Activated CD8-positive, alpha-beta memory T cell treated with anti-CD3 and anti-CD28 coated beads, Interleukin-2, amount 10 ng/mL, durations not matched to agents 7 days and 5 days (primary cell): ENCODE results near the gene RANGRF. TPM values are rescaled to one million over a fixed set of nuclear protein-coding genes. Genes with fewer than 3 reads are reported as not detected.
A peak's percentile ranks its signal among the peaks of the same experiment; 100 is the strongest.

Experiments used
- ATAC-seq: fragments of 150-1000 bp; cut with Tn5 transposase; one replicate; pipeline ENCODE4 v1.10.0; 2021; ENCODE audit warnings: moderate library complexity
- CTCF ChIA-PET: fragments of 350-600 bp; sonication (Branson Sonifier 250); formaldehyde crosslinking; loops from one replicate; lab custom pipeline; 2021; ENCODE audit warnings: antibody characterized with exemption; lab: Charles Lee
- DNase-seq: peaks from one replicate; pipeline ENCODE4 v3.0.0-alpha.2; 2020
- H3K27ac Mint-ChIP-seq: one replicate; pipeline ENCODE4 v1.8.0; 2021; ENCODE audit warnings: mild to moderate bottlenecking, mixed read lengths
- H3K27me3 Mint-ChIP-seq: one replicate; pipeline ENCODE4 v1.8.0; 2021; ENCODE audit warnings: mixed read lengths
- H3K36me3 Mint-ChIP-seq: one replicate; pipeline ENCODE4 v1.8.0; 2021; ENCODE audit warnings: mild to moderate bottlenecking, mixed read lengths
- H3K4me1 Mint-ChIP-seq: one replicate; pipeline ENCODE4 v1.8.0; 2021; ENCODE audit warnings: mixed read lengths
- H3K4me3 Mint-ChIP-seq: one replicate; pipeline ENCODE4 v1.8.0; 2021; ENCODE audit warnings: mild to moderate bottlenecking, moderate library complexity, mixed read lengths
- H3K9me3 Mint-ChIP-seq: one replicate; pipeline ENCODE4 v1.8.0; 2022; ENCODE audit warnings: low read depth, mixed read lengths
- total RNA-seq, 2 experiments: library from RNA; stranded (reverse); gene quantifications; one replicate each; pipeline ENCODE4 v1.2.3, GENCODE V29; 2021

RANGRF gene
- total RNA-seq, 2 experiments from 2014 or later: 53.8 to 63.6 TPM

GRCh38 chr17:8284126-8284525, 4.3 kb upstream of the RANGRF start:
- DNase-seq: no peak
- Mint-ChIP-seq H3K36me3 (peaks cover 2% of the 10 kb centered on the region), H3K4me1 (peaks cover 16% of the 10 kb centered on the region), H3K27me3 (no peaks in the 10 kb centered on the region), H3K9me3 (no peaks in the 10 kb centered on the region), H3K27ac (peak overlapping the region; percentile 3), H3K4me3 (no peak overlapping the region)
- no peak for ATAC-seq
- CTCF ChIA-PET: interaction anchor here (1.5 kb wide), 1 partner anchor 11 kb away, joined by 7 read pairs; the partner anchor contains the start of gene SLC25A35

- no peak for ATAC-seq
- CTCF ChIA-PET: no interaction called here
- H3K4me1 Mint-ChIP-seq: peaks cover 30% of the 10 kb centered on the region
- DNase-seq: no peak
- H3K27ac Mint-ChIP-seq: no peak overlapping the region
- no peaks in the 10 kb centered on the region for H3K27me3 Mint-ChIP-seq
- peaks cover 8% of the 10 kb centered on the region for H3K36me3 Mint-ChIP-seq
- no peaks in the 10 kb centered on the region for H3K9me3 Mint-ChIP-seq
- no peak overlapping the region for H3K4me3 Mint-ChIP-seq
Observed at GRCh38 chr17:8285270-8286181, 2.9 kb upstream of the RANGRF start.

GRCh38 chr17:8287651-8288335, 677 bp upstream of the RANGRF start:
- CTCF ChIA-PET: interaction anchor here (1.0 to 1.4 kb wide), 4 partner anchors 13 to 169 kb away, joined by 3 to 6 read pairs (median 4); no protein-coding TSS in a partner anchor
- no peaks in the 10 kb centered on the region for H3K27me3 Mint-ChIP-seq
- DNase-seq (no peak), ATAC-seq (no peak)
- H3K36me3 Mint-ChIP-seq: peaks cover 12% of the 10 kb centered on the region
- peaks cover 38% of the 10 kb centered on the region for H3K4me1 Mint-ChIP-seq
- no peaks in the 10 kb centered on the region for H3K9me3 Mint-ChIP-seq
- H3K4me3 Mint-ChIP-seq: peak overlapping the region; percentile 90
- H3K27ac Mint-ChIP-seq: peak overlapping the region; percentile 96

GRCh38 chr17:8289103-8289397, 580 bp downstream of the RANGRF start:
- H3K27ac Mint-ChIP-seq: peak overlapping the region; percentile 96
- ATAC-seq: no peak
- H3K9me3 Mint-ChIP-seq: no peaks in the 10 kb centered on the region
- peaks cover 38% of the 10 kb centered on the region for H3K4me1 Mint-ChIP-seq
- peak overlapping the region; percentile 90 for H3K4me3 Mint-ChIP-seq
- no peaks in the 10 kb centered on the region for H3K27me3 Mint-ChIP-seq
- peaks cover 12% of the 10 kb centered on the region for H3K36me3 Mint-ChIP-seq
- peak; percentile 83 for DNase-seq
- CTCF ChIA-PET: interaction anchor here (1.0 to 1.4 kb wide), 4 partner anchors 12 to 170 kb away, joined by 3 to 6 read pairs (median 4); no protein-coding TSS in a partner anchor

GRCh38 chr17:8290043-8290442, 1.6 kb downstream of the RANGRF start:
- ATAC-seq: no peak
- DNase-seq: no peak
- Mint-ChIP-seq H3K36me3 (peaks cover 12% of the 10 kb centered on the region), H3K4me3 (peak overlapping the region; percentile 90), H3K9me3 (no peaks in the 10 kb centered on the region), H3K27me3 (no peaks in the 10 kb centered on the region), H3K4me1 (peaks cover 43% of the 10 kb centered on the region), H3K27ac (peak overlapping the region; percentile 25)
- CTCF ChIA-PET: no interaction called here

GRCh38 chr17:8292639-8293395, 4.3 kb downstream of the RANGRF start:
- Mint-ChIP-seq H3K4me1 (peaks cover 49% of the 10 kb centered on the region), H3K4me3 (no peak overlapping the region), H3K27me3 (no peaks in the 10 kb centered on the region), H3K9me3 (no peaks in the 10 kb centered on the region), H3K36me3 (peaks cover 12% of the 10 kb centered on the region), H3K27ac (no peak overlapping the region)
- ATAC-seq (no peak), DNase-seq (no peak)
- CTCF ChIA-PET: interaction anchor here (1.5 kb wide), 1 partner anchor 236 kb away, joined by 3 read pairs; no protein-coding TSS in a partner anchor

GRCh38 chr17:8294361-8294760, 5.9 kb downstream of the RANGRF start:
- Mint-ChIP-seq H3K9me3 (no peaks in the 10 kb centered on the region), H3K27ac (peak overlapping the region; percentile 95), H3K27me3 (no peaks in the 10 kb centered on the region), H3K36me3 (peaks cover 10% of the 10 kb centered on the region), H3K4me3 (peak overlapping the region; percentile 90), H3K4me1 (peaks cover 44% of the 10 kb centered on the region)
- ATAC-seq (no peak), DNase-seq (no peak)
- CTCF ChIA-PET: interaction anchor here (1.1 to 3.0 kb wide), 7 partner anchors 9 to 305 kb away, joined by 3 to 20 read pairs (median 3); no protein-coding TSS in a partner anchor

GRCh38 chr17:8294814-8295316, 6.4 kb downstream of the RANGRF start:
- Mint-ChIP-seq H3K27me3 (no peaks in the 10 kb centered on the region), H3K36me3 (peaks cover 10% of the 10 kb centered on the region), H3K27ac (peak overlapping the region; percentile 95), H3K9me3 (no peaks in the 10 kb centered on the region), H3K4me1 (peaks cover 39% of the 10 kb centered on the region), H3K4me3 (peak overlapping the region; percentile 90)
- no peak for DNase-seq
- CTCF ChIA-PET: interaction anchor here (1.0 to 3.0 kb wide), 16 partner anchors 9 to 305 kb away, joined by 3 to 20 read pairs (median 5); partner anchors contain the start of genes AURKB, CTC1 and PFAS
- no peak for ATAC-seq

GRCh38 chr17:8300226-8300625, 11.8 kb downstream of the RANGRF start:
- Mint-ChIP-seq H3K27me3 (no peaks in the 10 kb centered on the region), H3K4me1 (peaks cover 13% of the 10 kb centered on the region), H3K4me3 (no peak overlapping the region), H3K27ac (peak overlapping the region; percentile 58), H3K9me3 (no peaks in the 10 kb centered on the region), H3K36me3 (no peaks in the 10 kb centered on the region)
- ATAC-seq (no peak), DNase-seq (no peak)
- CTCF ChIA-PET: interaction anchor here (0.9 to 2.6 kb wide), 16 partner anchors 10 to 240 kb away, joined by 3 to 22 read pairs (median 6); partner anchors contain the start of genes AURKB, BORCS6, CTC1 and RANGRF

- DNase-seq: peak; percentile 74
- Mint-ChIP-seq H3K4me3 (no peak overlapping the region), H3K27ac (peak overlapping the region; percentile 58), H3K27me3 (no peaks in the 10 kb centered on the region), H3K4me1 (peaks cover 11% of the 10 kb centered on the region), H3K36me3 (no peaks in the 10 kb centered on the region), H3K9me3 (no peaks in the 10 kb centered on the region)
- CTCF ChIA-PET: interaction anchor here (0.6 to 2.6 kb wide), 23 partner anchors 10 to 240 kb away, joined by 3 to 22 read pairs (median 4); partner anchors contain the start of genes AURKB, BORCS6, CTC1 and RANGRF
- ATAC-seq: peak; percentile 92
Observed at GRCh38 chr17:8300627-8301242, 12.3 kb downstream of the RANGRF start.

GRCh38 chr17:8310601-8311123, 22.2 kb downstream of the RANGRF start:
- no peaks in the 10 kb centered on the region for H3K9me3 Mint-ChIP-seq
- H3K36me3 Mint-ChIP-seq: no peaks in the 10 kb centered on the region
- H3K27ac Mint-ChIP-seq: no peak overlapping the region
- peaks cover 13% of the 10 kb centered on the region for H3K27me3 Mint-ChIP-seq
- CTCF ChIA-PET: no interaction called here
- no peak for ATAC-seq
- DNase-seq: no peak
- H3K4me1 Mint-ChIP-seq: no peaks in the 10 kb centered on the region
- no peak overlapping the region for H3K4me3 Mint-ChIP-seq

GRCh38 chr17:8311131-8311790, 22.8 kb downstream of the RANGRF start:
- H3K9me3 Mint-ChIP-seq: no peaks in the 10 kb centered on the region
- no peak overlapping the region for H3K27ac Mint-ChIP-seq
- no peak overlapping the region for H3K4me3 Mint-ChIP-seq
- no peaks in the 10 kb centered on the region for H3K4me1 Mint-ChIP-seq
- H3K27me3 Mint-ChIP-seq: peaks cover 16% of the 10 kb centered on the region
- CTCF ChIA-PET: no interaction called here
- H3K36me3 Mint-ChIP-seq: no peaks in the 10 kb centered on the region
- DNase-seq (no peak), ATAC-seq (no peak)
